GM23248 (cell line): ENCODE data around the gene ARSJ.

Source experiments
- EZH2 ChIP-seq: fragments of 200-600 bp; sonication (generic); IDR thresholded peaks from 2 replicates; pipeline ENCODE4 v1.6.1; 2018; ENCODE audit warnings: antibody characterized with exemption, mild to moderate bottlenecking; ENCODE audit not compliant: insufficient read depth, poor library complexity, severe bottlenecking
- EZH2phosphoT487 ChIP-seq: fragments of 200-600 bp; sonication (generic); IDR thresholded peaks from 2 replicates; pipeline ENCODE4 v1.6.1; 2018; ENCODE audit warnings: antibody characterized with exemption, moderate library complexity, mild to moderate bottlenecking, low read depth; ENCODE audit not compliant: insufficient read depth

- no peak for TF ChIP-seq EZH2
- no peak for TF ChIP-seq EZH2phosphoT487
Measured at GRCh38 chr4:113866611-113867010, 112.8 kb downstream of the ARSJ start.
